ENCODE results near the gene MYL5. TPM values are rescaled to one million over a fixed set of nuclear protein-coding genes. Genes with fewer than 3 reads are reported as not detected.
A peak's percentile ranks its signal among the peaks of the same experiment; 100 is the strongest.
"Not testable (repeated sequence)": the region's sequence is repeated elsewhere in the genome, so short reads cannot be mapped to it uniquely, and the experiment has no call there.

Gene MYL5, protein sequence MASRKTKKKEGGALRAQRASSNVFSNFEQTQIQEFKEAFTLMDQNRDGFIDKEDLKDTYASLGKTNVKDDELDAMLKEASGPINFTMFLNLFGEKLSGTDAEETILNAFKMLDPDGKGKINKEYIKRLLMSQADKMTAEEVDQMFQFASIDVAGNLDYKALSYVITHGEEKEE
- 19.0 and 25.0 TPM in 2 replicates for total RNA-seq (2014; rRNA removed; shearing (Covaris generic))

- DNase-seq (ENCODE audit: low spot score) = peak; percentile 86
Measured at GRCh38 chr4:674172-675035, at the start of gene MYL5, which contains the start of gene ATP5ME. TSS of gene MYL5 (plus strand) at chr4:674542. CDS start at chr4:678027, 3,485 bp downstream. TSS of gene ATP5ME (minus strand) at chr4:674276. CDS start at chr4:674247, 29 bp downstream.

GRCh38 chr4:624705-625590 lies 49.4 kb upstream of the MYL5 start, which contains the start of gene PDE6B:
TSS of gene PDE6B (plus strand) at chr4:625573. CDS start at chr4:625627, 54 bp downstream.
- no peak for DNase-seq (ENCODE audit: low spot score)

- no peak for DNase-seq (ENCODE audit: low spot score)
Measured at GRCh38 chr4:625631-626161, 48.6 kb upstream of the MYL5 start.

DNA sequence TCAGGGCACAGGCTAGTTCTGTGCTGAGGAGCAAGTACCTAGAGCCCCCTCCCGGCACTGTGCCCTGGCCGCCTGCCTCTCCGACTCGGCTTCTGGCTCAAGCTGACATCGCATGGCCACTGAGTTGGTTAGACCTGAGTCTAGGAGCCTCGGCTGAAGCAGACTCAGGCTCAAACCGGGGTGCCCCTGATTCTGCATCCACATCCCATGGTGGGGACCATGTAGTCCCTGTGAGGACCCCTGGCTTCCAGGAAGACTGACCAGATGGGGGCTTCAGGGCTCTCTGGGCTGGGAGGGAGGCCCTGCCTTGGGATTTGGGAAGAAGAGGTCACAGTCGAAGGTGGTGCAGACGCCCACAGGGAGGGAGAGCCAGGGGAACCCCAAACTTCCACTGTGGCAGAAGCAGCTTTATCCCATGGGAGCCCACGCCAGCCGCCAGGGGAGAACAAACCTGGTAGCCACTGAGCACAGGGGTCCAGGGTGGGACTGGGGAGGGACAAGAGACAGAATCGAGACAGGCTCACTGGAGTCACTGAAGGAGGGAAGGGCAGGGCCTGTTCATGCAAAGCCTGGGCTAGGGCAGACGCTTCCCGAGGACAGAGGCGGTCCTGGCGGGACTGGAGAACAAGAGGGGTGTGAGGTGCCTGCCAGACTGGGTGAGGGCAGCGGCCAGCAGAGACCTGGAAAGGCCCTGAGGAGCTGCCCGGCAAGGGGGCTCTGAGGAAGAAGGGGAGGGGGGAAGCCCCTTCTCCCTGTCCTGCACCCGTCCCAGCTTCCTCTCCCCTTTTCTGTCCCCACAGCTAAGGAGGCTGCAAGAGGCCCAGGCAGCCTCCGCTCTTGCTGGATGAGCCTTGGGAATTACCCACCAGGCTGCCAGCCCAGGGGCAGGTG lies 47.9 kb upstream of the MYL5 start:
- no peak for DNase-seq (ENCODE audit: low spot score)

GRCh38 chr4:627347-628125 lies 46.8 kb upstream of the MYL5 start:
- no peak for DNase-seq (ENCODE audit: low spot score)

DNA sequence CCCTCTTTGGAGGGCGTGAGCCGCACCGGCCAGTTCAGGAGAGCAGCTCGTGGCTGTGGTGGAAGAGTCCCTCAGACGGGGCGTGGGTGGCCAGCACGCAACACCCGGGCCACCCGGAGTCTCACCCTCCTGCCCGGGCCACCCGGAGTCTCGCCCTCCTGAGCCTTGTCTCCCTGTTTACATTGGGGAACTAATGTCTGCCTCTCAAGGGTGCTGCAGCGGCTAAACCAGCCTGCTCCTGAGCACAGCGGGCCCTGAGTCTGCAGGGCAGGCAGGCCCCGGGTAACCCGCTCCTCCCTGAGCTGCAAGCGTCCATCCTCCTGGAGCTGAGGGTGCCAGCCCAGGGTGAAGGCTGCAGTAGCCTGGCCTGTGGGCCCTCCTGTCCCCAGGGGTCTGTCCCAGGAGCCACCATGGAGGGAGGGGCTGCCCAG lies 46.0 kb upstream of the MYL5 start:
- no peak for DNase-seq (ENCODE audit: low spot score)

GRCh38 chr4:628821-629635 lies 45.3 kb upstream of the MYL5 start:
- no peak for DNase-seq (ENCODE audit: low spot score)

DNA sequence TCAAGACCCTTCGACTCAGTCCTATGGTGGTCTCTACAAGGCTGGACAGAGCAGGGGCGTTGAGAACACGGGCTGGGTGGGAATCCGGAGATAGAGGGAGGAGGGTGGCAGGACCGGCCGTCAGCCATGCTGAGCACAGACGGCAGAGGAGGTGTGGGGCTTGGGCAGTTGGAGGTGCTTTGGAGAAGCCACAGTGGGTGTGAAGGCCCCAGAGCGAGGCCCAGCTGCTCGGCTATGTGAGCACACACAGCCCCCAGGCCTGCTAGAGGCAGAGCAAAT lies 44.8 kb upstream of the MYL5 start:
- DNase-seq (ENCODE audit: low spot score) = no peak

DNA sequence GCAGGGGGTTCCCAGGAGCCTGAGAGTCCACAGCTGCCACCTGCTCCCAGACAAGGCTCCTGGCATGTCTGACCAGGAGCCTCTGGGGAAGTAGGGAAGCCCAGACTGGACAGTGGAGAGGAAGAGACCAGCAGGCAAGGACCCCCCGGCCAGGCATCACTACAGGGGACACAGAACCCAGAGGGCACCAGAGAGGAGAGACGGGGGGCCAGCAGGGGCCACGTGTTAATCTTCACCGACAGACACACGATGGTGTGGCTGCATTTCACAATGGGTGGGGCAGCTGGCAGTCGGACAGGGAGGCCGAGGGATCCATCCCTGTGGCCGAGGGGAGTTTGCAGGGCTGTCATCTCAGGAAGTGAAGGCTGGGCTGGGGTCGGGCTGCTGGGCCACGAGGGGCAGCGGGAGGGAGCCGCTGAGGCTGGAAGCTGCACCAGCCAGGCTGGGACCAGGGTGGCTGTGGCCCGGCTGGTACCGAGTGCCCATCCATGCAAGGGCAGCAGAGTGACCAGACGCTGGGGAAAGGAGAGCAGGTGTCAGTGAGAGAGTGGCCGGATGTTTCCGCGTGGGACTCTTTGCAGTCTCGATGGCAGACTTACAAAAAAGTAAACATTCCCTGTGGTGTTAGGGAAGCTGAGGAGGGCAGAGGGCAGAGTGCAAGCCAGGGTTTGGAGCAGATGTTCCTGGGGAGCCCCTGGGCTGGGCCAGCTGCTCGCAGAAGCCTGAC lies 44.3 kb upstream of the MYL5 start:
- no peak for DNase-seq (ENCODE audit: low spot score)

DNA sequence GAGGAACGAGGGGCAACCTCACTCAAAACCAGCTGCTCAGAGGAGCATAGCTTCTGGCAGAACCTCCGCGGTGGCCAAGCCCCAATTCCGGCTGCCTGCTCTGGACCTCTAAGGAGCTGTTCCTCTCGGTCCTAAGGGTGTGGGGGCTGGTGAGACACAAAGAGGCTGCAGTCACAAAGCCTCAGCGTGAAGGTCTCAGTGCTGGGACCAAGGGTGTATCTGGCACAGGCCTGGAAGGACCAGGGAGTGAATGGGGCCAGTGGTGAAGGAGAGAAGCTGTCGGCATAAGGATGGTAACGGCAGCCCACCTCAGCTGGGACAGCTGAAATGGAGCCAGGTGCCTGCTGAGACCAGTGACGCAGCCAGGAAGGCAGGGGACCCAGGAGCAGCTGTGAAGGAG lies 43.7 kb upstream of the MYL5 start:
- no peak for DNase-seq (ENCODE audit: low spot score)

GRCh38 chr4:632196-632790 lies 42.0 kb upstream of the MYL5 start:
- DNase-seq (ENCODE audit: low spot score) = no peak

DNA sequence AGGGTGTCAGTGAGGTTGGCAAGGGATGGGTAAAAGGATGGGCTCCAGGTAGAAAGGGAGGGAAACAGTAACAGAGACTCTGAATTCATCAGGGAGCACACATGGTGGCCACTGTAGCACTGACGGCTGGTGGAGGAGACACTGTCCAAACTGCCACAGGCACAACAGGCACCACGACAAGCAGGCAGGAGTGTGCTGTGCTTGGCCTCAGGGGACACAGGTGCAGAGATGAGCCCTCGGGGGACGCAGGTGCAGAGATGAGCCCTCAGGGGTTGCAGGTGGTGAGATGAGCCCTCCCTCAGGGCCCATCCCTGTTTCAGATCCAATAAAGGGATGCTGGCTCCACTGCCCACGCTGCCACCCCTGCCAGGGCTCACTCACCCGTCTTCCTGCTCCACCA lies 41.4 kb upstream of the MYL5 start:
- no peak for DNase-seq (ENCODE audit: low spot score)

- no peak for DNase-seq (ENCODE audit: low spot score)
Measured at GRCh38 chr4:633406-633805, 40.9 kb upstream of the MYL5 start.

GRCh38 chr4:633976-634598 lies 40.3 kb upstream of the MYL5 start:
- no peak for DNase-seq (ENCODE audit: low spot score)

DNA sequence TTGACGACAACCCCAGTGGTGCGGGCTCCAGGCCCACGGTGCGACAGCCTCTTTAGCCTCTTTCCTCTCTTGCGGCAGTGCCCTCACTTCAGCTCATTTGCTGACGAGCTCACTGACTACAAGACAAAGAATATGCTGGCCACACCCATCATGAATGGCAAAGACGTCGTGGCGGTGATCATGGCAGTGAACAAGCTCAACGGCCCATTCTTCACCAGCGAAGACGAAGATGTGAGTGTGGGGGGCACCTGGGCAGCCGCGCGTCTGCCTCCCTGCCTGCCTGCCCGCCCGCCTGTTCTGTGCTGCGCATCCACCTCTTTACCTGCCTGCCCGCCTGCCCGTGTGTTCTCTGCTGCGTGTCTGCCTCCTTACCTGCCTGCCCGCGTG lies 39.8 kb upstream of the MYL5 start:
- DNase-seq (ENCODE audit: low spot score) = no peak

DNA sequence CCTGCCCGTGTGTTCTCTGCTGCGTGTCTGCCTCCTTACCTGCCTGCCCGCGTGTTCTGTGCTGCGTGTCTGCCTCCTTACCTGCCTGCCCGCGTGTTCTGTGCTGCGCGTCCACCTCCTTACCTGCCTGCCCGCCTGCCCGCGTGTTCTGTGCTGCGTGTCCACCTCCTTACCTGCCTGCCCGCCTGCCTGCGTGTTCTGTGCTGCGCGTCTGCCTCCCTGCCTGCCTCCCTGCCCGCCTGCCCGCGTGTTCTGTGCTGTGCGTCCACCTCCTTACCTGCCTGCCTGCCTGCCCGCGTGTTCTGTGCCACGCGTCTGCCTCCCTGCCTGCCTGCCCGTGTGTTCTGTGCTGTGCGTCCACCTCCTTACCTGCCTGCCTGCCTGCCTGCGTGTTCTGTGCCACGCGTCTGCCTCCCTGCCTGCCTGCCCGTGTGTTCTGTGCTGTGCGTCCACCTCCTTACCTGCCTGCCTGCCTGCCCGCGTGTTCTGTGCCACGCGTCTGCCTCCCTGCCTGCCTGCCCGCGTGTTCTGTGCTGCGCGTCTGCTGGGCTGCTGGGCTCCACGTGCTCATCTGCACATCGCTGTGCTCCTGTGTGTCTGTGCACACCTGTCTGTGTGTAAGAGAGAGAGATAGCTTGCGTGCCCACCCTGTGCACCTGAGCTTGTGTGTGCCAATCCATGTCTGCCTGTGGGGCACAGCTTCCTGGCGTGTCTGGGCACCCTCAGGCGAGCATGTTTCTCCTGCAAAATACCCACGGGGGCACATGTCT lies 39.1 kb upstream of the MYL5 start:
- not testable (repeated sequence) for DNase-seq (ENCODE audit: low spot score)

All from A172 (cell line).